Measurements from ENCODE around the gene INSIG1.
A peak's percentile ranks its signal among the peaks of the same experiment; 100 is the strongest.

INSIG1 gene

DNA sequence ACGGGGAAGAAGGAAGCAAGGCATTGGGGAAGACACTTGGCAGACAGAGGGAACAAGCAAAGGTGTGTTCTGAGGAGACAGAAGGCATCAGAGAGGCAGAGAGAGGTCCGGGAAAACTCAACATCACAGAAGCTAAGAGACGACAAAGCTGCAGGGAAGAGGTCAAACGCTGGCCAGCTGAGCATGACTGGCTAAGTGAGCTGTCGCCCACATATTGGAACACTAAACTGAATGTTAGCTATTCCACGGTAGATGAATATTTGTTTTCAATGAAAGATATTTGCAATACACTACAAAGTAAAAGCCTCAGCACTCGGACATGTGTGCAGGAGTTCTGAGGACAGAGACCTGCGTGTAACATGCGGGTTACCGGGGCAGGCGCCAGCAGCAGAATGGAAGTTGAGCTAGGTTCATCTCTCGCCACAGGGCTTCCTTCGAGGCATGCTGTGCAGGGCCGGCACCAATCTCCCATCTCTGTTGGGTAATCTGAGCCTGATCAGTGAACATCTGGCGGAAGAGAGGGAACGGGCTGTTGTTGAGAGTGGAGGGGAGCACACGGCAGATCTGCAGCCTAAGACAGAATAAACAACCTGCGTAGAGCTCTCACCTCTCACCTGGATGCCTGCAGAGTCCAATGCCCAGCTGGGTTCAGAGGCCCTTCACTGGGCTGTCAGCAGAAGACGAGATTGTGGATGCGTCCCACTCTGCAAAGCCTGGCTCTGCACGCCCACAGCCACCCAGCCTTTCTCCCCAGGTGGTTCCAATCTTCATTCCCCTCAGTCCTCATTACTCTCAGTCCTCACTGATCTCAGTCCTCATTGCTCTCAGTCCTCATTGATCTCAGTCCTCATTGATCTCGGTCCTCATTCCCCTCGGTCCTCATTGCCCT, 35.9 kb downstream of the INSIG1 start:
- DNase-seq = no peak

DNA sequence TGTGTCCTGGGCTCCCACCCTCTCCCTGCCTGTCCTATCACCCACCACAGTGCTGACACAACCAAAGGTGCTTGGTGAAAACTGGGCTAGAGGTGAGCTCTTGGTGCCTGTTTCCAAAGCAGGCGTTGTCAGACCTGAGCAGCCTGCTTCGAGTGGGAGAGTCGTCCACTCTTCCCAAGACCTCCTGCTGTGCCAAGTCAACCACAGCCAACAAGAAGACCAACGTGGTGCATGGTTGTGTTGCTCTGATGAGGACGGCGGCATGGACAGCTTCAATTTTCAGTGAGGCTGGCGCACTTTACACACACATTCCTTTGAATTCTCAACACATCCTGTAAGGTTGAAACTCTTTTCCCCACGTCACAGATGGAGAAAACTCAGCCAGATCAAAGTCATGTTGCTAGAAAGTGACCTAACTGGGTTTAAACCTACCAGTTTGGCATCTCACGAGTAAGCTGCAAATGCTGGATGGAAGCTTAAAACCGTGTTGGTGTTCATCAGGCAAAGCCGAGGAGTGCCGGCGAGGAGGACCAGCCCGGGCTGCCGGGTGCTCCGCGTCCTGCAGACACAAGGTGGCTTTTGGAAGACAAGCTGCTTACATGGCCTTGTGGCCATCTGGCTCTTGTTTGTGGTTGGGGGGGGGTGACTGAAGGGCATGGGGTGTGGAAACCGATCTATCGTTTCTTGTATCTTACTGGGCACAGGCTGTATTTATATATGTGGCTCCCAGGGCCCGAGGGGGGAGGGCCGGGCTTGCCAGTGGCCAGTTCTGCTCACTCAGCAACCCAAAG, 39.3 kb downstream of the INSIG1 start:
- DNase-seq = no peak

DNA sequence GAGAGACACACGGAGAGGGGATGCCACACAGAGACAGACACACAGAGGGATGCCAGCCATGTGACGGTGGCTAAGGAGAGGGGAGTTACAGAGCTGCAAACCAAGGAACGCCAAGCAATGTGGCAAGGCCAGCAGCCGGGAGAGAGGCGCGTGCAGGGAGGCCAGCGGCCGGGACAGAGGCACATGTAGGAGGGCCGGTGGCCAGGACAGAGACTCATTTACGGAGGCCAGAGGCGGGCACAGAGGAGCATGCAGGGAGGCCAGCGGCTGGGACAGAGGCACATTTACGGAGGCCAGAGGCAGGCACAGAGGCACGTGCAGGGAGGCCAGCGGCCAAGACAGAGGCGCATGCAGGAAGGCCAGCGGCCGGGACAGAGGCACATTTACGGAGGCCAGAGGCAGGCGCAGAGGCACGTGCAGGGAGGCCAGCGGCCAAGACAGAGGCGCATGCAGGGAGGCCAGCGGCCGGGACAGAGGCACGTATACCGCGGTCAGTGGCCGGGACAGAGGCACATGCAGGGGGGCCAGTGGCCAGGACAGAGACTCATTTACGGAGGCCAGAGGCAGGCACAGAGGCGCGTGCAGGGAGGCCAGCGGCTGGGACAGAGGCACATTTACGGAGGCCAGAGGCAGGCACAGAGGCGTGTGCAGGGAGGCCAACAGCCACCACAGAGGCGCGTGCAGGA, 40.4 kb downstream of the INSIG1 start:
- DNase-seq = no peak

DNA sequence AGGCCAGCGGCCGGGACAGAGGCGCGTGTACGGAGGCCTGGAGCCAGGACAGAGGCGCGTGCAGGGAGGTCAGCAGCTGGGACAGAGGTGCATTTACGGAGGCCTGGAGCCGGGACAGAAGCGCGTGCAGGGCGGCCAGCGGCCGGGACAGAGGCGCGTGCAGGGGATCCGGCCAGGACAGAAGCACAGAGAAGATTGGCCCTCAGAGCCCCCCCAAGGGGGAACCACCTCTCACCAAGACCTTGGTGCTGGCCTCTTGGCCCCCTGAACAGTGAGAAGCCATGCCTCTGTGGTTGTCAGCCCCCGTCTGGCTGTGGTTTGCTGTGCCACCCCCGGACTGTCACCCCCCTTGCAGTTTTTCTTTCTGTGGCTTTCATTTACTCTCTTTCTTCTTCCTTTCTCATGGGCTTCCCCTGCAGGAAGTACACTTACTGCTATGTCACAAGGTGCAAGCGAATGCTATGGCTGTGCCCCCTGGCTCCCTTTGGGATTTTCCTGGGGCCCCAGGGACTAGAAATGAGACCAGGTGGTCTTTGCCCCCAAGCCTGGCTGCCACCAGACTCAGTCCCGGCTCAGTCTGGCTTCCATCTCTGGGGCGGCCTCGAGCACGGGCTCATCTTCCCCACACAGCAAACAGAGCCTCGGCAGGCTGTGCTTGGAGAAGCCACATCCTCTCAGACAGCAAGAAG, 41.1 kb downstream of the INSIG1 start:
- DNase-seq = no peak

DNA sequence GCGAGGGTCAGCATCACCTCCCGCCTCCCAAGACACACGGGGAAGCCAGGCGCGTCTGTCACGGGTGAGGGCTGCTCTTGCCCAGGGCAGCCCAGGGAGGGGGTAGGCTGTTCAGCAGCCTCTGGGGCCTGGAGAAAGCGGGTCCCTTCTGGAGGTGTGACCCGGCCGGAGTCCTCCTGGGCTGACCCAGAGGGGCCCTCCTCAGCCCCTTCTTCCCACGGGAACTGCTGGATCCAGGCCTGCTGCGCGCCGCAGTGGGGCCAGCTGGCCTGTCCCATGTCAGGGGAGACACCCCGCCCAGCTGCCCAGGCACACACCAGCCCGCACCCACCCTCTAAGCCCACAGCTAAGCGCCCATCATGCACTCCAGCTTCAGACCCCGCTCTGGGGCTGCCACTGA, 41.8 kb downstream of the INSIG1 start:
- no peak for DNase-seq

DNA sequence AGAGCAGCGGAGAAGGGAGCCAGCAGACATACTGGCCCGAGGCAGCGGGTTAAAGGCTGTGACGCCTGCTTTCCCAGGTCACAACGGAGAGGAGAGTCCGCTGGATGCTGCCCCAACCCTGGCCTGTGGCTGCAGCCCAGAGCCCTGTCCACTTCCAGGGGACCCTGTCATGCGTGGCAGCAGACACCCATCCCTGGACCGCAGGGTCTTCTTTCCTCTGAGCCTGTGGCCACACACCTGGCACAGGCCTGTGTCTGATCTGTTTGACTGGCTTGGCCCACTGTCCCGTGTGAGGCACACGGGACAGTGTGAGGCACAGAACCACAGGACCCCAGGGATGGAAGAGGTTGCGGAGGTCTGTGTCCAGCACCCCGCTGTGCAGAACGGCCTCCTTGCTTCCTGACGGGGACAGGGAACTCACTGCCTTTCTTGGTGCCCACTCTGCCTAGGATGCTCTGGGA, 42.4 kb downstream of the INSIG1 start:
- no peak for DNase-seq

DNA sequence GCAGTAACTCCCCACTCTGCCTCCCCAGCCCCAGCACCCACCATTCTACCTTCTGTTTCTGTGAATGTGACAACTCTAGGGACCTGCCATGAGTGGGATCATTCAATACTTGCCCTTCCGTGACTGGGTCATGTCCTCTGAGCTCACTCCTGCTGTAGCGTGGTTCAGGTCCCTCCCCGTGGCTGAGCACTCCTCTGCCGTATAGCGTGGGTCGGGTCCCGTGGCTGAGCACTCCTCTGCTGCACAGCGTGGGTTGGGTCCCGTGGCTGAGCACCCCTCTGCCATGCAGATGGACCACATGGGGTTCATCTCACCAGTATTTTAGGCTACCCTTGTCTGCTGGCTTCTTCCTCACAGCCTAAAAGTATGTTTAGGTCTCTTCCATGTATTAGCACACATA, 43.0 kb downstream of the INSIG1 start:
- DNase-seq = no peak

DNA sequence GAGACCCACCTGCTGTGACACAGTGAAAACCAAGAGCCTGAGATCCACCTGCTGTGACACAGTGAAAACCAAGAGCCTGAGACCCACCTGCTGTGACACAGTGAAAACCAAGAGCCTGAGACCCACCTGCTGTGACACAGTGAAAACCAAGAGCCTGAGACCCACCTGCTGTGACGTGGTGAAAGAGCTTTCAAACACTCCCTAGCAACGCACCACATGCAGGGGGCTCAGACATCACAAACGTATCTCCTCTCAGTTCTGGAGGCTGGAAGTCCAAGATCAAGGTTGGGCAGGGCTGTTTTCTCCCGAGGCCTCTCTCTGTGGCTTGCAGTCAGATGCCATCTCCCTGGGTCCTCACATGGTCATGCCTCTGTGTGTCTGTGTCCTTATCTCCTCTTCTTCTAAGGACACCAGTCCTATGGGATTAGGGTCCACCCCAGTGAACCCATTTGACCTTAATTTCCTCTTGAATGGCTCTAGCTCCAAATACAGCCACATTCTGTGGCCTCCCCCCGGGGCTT, 43.8 kb downstream of the INSIG1 start:
- no peak for DNase-seq

DNA sequence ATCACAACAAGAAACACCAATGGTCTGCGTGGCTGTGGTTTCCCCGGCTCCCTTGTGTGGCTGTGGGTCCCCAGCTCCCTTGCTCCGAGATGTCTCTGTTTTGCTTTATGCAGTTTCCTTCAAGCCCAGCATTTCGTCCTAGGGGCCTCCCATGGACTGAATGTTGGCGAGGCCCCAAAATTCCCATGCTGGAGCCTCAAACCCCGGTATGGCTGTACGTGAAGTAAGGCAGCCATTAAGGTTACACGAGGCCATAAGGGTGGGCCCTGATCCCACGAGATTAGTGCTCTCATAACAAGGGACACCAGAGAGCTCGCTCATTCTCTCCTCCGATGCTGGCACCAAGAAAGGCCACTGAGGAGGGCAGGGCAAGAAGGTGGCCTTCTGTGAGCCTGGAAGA, 44.6 kb downstream of the INSIG1 start:
- DNase-seq = no peak

DNA sequence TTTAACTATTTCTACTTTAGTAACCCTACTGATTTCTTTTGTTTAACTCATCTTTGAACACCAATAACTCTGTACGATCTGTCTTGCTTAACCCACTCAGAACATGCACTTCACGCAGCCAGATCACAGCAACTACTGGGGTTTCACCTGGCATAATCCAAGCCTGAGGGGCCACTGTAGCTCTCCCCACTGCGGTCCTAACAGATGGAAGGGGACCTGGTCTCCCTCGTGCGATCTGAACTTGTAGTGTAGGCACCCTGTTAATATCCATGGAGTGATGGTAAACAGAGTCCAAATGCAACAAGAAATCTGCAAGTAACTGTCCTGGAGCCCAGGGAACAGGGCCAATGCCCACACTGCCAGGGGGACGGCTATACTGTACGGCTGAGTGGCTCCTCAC, 45.5 kb downstream of the INSIG1 start:
- no peak for DNase-seq

DNA sequence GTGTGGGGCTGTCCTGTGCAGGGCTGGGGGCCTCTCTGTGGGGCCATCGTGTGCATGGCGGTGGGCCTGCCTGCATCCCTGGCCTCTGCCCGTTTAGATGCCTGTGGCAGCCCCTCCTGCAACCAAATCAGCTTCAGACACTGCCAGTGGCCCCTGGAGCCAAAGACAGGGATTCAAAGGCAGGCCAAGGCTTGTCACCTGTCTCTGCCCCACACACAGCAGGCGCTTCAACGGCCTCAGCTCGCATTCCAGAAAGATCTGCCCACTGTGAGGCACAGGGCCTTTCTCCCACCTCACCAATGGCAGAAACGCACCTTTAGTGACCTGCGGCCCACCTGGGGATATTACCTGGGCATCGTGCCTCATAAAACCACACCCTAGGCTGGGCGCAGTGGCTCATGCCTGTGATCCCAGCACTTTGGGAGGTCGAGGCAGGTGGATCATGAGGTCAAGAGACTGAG, 46.0 kb downstream of the INSIG1 start:
- DNase-seq = no peak

DNA sequence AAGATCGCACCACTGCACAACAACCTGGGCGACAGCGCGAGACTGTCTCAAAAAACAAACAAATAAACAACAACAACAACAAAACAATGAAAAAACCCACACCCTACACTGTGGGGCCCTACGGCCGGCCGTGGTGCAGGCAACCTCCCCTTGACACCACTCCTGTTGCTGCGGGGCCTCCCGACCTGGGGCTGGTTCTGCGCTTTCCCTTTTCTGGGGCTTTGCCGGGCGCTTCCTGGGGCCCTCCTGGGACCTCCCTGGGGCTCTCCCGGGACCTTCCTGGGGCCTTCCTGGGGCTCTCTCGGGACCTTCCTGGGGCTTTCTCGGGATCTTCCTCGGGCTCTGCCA, 46.6 kb downstream of the INSIG1 start:
- no peak for DNase-seq

DNA sequence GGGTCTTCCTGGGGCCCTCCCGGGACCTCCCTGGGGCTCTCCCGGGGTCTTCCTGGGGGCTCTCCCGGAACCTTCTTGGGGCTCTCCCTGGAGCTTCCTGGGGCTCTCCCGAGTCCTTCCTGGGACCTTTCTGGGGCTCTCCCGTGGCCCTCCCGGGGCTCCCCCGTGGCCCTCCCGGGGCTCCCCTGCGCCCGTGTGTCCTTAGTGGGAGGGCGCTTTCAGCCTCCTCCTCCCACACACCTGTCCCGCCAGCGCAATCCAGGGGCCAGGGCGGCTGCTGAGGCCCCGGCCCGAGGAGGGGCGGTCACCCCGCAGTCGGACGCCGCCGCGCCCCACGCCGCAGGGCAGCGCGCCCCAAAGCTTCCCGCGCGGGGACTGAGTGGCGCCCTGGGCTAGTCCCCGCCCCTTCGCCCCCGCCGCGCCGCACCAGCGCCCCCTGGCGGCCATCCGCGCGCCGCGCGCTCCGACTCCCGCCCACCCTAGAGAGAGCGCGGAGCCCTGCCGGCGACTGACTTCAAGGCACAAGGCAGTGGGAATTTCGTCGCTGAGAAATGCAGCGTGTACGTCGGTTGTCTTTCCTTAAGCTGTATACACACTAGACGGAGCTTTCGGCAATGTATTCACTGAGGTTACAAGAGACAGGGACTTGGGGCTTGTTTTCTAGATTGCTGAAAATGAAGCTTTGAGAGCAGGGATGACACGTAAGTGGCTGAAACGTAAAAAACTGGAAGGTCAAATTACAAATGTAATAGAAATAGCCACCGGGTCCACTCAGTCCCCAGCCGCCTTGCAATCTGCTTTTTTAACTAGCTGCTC, 47.1 kb downstream of the INSIG1 start:
- DNase-seq = peak; percentile 69

DNA sequence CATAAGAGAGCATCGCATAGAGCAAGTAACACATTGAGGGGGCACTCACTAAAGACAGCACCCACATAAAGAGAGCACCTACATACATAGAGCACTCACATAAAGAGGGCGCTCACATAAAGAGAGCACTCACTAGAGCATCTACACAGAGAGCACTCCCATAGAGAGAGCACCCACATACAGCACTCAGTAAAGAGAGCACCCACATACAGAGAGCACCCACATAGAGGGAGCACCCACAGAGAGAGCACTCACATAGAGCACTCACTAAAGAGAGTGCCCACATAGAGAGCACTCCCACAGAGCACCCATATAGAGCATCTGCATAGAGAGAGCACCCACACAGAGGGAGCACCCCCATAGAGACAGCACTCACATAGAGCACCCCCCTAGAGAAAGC, 47.8 kb downstream of the INSIG1 start:
- no peak for DNase-seq

DNA sequence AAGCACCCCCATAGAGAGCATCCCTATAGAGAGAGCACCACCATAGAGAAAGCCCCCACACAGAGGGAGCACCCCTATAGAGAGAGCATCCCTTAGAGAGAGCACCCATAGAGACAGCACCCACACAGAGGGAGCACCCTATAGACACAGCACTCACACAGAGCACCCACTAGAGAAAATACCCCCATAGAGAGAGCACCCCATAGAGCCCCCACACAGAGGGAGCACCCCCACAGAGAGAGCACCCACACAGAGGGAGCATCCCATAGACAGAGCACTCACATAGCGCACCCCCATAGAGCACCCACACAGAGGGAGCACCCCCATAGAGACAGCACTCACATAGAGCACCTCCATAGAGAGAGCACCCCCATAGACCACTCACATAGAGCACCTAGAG, 48.6 kb downstream of the INSIG1 start:
- no peak for DNase-seq

DNA sequence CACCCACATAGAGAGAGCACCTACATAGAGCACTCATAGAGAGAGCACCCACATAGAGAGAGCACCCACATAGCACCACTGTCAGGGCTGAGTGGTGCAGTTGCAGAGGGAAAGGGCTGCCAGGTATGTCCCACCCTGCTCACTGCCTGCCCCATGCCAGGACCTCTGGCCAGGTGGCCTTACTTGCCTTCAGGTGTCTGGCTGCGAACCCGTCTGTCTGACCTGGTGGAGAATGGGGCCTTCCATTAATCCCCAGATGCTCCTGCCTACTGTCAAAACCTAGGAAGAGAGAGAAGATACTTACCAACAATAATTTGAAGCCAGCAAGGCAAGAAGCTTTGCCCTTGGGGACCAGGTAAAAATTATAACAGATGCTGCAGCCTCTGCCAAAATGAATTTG, 51.1 kb downstream of the INSIG1 start:
- no peak for DNase-seq

DNA sequence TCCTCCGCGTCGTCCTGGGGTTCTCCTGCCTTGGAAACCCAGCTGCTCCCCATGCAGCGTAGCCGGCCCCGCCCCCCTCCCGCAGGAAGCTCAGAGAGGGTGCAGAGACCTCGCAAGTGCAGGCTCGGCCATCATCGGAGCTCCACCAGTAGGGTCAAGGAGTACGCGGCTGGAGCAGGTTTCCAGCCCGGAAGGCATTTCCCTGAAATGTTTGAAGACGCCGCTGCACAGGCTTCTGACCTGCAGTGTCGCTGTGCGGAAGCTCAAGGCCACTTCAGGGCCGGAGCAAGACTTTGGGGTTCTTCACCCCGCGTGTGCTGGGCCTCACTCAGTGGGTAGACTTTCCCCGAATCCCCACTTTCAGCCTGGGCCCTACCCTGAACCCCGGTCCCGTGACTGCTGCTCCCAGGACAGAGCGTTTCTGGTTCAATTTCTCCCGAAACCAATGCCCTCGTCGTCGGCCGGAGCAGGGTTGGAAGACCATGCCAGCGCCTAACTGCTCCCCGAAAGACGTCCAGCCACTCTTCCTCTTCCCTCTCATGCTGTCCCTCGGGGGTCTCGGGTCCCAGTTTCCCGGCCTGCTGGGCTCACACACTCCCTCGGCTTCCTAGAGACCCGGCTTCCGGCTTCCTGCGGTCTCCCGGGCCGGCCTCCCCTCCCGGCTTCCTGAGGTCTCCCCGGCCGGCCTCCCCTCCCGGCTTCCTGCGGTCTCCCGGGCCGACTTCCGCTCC, 52.1 kb downstream of the INSIG1 start:
- no peak for DNase-seq

DNA sequence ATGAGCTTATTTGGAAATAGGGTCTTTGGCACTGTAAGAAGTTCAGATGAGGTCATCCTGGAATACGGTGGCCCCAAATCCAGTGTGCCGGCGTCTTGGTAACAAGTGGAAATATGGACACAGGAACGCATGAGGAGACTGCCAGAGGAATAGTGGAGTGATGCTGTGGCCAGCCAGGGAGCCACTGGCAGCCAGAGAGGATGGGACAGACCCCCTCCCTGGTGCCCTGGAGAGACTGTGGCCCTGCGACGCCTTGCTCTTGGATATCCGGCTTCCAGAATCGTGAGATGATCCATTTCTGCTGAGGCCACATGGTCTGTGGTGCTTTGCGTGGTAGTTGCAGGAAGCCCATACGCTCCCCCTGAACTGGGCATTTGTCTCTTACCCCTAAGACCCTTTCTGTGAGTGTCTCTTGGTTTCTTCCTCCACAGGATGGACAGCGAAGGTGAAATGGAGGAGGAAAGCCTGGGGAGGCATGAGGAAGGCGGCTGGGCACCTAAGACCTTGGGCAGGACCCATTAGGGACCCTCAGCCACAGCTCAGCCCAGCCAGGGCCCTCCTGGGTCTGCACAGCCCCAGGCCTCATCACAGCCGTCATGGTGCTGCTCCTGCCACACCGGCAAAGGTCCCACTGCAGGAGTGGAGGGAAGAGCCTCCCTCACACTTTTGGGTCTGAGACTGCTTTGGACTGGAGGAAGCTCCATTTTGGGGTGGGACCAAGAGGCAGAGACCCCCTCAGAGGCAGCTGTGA, 53.6 kb downstream of the INSIG1 start:
- DNase-seq = no peak

DNA sequence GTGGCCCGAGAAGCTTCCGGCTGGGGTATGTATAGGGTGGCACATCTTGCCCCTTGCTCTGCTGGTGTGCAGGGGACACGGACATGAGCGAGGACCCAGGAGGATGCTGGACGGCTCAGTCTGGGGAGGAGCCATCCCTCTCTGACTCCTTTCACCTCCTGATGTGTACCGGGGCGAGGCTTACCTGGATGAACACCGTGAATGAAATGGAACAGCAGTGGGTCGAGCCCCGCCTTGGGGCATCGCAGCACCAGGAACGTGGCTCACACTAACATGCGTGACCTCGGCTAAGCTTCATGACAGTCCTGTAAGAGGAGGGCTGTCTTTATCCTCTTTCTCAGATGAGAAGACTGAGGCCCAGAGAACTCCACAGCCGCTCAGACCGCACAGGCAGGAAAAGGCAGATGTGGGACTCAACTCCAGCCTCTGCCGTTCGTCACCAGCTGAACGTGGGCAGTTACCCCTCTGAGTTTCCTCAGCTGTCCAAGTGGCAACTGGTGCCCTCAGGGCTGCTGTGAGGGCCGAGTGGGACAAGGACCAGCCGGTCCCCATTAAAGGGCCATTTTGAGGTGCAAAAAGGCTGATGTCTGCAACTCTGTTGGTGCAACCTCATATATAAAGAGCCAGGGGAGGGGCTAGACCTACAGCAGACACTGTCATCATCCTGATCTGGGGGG, 54.5 kb downstream of the INSIG1 start:
- DNase-seq = no peak

DNA sequence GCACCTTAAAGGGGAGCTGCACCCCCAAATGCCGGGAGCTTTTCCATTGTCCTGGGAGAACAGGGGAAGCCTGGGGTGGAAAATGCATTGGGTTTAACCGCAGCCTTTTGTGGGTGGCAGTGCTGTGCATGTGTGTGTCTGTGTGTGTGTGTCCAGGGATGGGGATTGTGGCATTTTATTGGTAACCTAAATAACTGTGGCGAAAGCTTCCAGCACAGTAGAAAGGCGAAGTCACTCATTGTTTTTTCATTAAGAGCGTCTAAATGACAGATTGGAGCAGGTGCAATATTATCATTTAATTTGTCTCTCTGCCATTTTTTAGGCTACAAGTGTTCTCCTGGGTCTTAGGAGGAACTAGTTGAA, 55.1 kb downstream of the INSIG1 start:
- no peak for DNase-seq

Measured in NCI-H1436 (cell line).